HUES48 (cell line): ENCODE data around the gene PLPPR3.

ENCODE experiments used
- H3K27ac ChIP-seq: one replicate; pipeline ENCODE4 v1.7.0; 2013; ENCODE audit warnings: low read depth, low read length, inconsistent platforms
- H3K27me3 ChIP-seq: 2 replicates; pipeline ENCODE4 v1.6.1; 2013; ENCODE audit warnings: mild to moderate bottlenecking, low read length; ENCODE audit not compliant: control insufficient read depth, insufficient read depth
- H3K36me3 ChIP-seq: 2 replicates; pipeline ENCODE4 v1.6.1; 2013; ENCODE audit warnings: low read length; ENCODE audit not compliant: control insufficient read depth, insufficient read depth
- H3K4me1 ChIP-seq: 2 replicates; pipeline ENCODE4 v1.6.1; 2013; ENCODE audit warnings: mild to moderate bottlenecking, low read length; ENCODE audit not compliant: control insufficient read depth, insufficient read depth
- H3K4me3 ChIP-seq: 2 replicates; pipeline ENCODE4 v1.5.1; 2013; ENCODE audit warnings: mild to moderate bottlenecking, low read depth, low read length
- H3K9ac ChIP-seq: 2 replicates; pipeline ENCODE4 v1.6.1; 2013; ENCODE audit warnings: mild to moderate bottlenecking, low read depth, low read length, moderate library complexity
- H3K9me3 ChIP-seq: 2 replicates; pipeline ENCODE4 v1.6.1; 2013; ENCODE audit warnings: low read length; ENCODE audit not compliant: control insufficient read depth, insufficient read depth

Gene PLPPR3

DNA sequence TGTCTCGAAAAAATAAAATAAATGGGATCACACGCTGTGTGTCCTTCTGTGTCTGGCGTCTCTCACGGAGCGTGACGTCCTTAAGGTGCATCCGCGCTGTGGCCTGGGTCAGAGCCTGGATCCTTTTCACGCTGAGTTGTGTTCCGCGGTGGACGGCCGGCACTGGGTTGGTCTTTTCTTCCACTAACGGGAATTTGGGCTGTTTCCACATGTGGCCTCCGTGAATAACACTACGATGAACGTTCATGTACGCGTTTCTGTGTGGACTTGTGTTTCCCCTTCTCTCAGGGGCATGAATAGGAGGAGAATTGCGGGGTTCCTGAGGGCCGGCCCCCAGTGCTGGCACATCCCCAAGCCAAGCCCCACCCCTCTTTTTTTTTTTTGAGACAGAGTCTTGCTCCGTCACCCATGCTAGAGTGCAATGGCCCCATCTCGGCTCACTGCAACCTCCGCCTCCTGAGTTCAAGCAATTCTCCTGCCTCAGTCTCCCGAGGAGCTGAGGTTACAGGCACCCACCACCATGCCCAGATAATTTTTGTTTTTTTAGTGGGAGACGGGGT, 30.7 kb downstream of the PLPPR3 start:
- Histone ChIP-seq H3K4me3 (no peak overlapping the region), H3K27ac (no peak overlapping the region), H3K9me3 (no peaks in the 10 kb centered on the region), H3K27me3 (no peaks in the 10 kb centered on the region), H3K36me3 (no peaks in the 10 kb centered on the region; the same call in 1 of the 2 replicates), H3K4me1 (peaks cover 22% of the 10 kb centered on the region), H3K9ac (no peak overlapping the region)

GRCh38 chr19:789701-790060, 32.1 kb downstream of the PLPPR3 start:
- peak overlapping the region; percentile 62 for H3K27ac ChIP-seq

DNA sequence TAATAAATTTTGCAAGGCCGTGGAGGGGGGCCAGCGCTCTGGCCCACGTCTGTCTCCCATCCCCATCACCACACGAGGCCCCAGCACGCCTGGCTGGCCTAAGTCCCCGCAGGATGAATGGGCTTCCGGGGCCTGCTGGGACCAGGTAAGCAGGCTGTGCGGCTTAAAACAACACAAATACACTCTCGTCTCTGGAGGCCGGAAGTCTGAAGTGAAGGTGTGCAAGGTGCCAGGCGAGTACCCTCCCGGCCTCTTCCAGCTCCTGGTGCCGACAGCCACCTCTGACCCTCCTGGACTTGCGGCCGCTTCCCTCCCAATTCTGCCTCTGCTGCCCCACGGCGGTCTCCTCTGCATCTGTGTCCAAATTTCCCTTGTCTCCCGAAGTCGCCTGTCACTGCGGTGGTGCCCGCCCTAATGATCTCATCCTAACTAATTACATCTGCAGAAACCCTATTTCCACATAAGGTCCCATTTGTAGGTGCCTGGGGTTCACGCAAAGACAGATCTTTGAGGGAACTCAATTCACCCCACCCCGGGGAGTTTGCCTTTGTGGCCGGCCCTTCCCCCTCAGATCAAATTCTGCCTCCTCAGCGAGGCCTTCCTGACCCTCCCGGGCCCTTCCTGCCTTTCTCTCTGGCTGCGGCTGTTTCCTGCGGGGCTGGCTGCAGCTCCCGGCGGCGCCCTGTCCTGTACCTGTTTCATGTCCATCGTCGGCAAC, 32.6 kb downstream of the PLPPR3 start:
- Histone ChIP-seq H3K27ac (peak overlapping the region; percentile 62), H3K4me1 (peaks cover 22% of the 10 kb centered on the region), H3K4me3 (no peak overlapping the region), H3K9ac (peak overlapping the region; percentile 5; the same call in 1 of the 2 replicates), H3K9me3 (no peaks in the 10 kb centered on the region), H3K36me3 (no peaks in the 10 kb centered on the region; the same call in 1 of the 2 replicates), H3K27me3 (no peaks in the 10 kb centered on the region)

More at GRCh38 chr19:789701-790060, 32.1 kb downstream of the PLPPR3 start:
- Histone ChIP-seq H3K4me1 (peaks cover 22% of the 10 kb centered on the region), H3K27me3 (no peaks in the 10 kb centered on the region), H3K4me3 (no peak overlapping the region), H3K36me3 (no peaks in the 10 kb centered on the region; the same call in 1 of the 2 replicates), H3K9me3 (no peaks in the 10 kb centered on the region), H3K9ac (peak overlapping the region; percentile 5; the same call in 1 of the 2 replicates)

DNA sequence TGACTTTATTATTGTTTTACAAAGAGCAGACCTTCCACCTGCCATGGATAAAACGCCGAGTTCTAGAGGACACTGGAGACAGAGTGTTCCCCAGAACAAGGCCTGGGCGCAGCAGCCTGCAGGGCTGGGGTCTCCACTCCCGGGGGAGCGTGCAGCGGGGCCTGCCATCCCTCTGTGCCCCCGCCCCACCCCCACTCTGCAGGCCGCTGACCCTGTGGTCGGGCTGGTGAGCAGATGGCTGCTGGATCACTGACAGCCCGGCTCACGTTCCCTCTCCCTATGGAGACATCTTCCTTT, 33.1 kb downstream of the PLPPR3 start:
- Histone ChIP-seq H3K9me3 (no peaks in the 10 kb centered on the region), H3K27ac (peak overlapping the region; percentile 62), H3K36me3 (no peaks in the 10 kb centered on the region; the same call in 1 of the 2 replicates), H3K4me1 (peaks cover 22% of the 10 kb centered on the region), H3K27me3 (no peaks in the 10 kb centered on the region), H3K4me3 (no peak overlapping the region), H3K9ac (no peak overlapping the region)

DNA sequence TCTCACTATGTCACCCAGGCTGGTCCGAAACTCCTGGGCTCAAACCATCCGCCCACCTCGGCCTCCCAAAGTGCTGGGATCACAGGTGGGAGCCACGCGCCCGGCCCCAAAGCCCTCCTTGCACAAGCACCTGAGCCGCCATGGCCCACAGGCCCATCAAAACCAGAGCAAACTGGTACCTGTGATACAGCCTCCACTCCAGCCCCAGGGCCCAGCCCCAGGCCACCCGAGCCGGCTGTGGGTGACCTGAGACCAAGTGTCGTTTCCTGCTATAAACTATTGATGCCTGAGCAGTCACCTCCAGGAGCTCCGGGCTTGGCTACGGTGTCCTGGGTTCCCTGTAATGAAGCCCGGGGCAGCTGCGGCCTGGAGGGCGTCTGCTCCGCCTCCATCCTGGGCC, 34.2 kb downstream of the PLPPR3 start:
- peaks cover 31% of the 10 kb centered on the region for H3K4me1 ChIP-seq
- no peaks in the 10 kb centered on the region for H3K9me3 ChIP-seq
- no peaks in the 10 kb centered on the region; the same call in 1 of the 2 replicates for H3K36me3 ChIP-seq
- no peak overlapping the region for H3K27ac ChIP-seq
- no peak overlapping the region for H3K4me3 ChIP-seq
- H3K9ac ChIP-seq = no peak overlapping the region
- H3K27me3 ChIP-seq = no peaks in the 10 kb centered on the region

DNA sequence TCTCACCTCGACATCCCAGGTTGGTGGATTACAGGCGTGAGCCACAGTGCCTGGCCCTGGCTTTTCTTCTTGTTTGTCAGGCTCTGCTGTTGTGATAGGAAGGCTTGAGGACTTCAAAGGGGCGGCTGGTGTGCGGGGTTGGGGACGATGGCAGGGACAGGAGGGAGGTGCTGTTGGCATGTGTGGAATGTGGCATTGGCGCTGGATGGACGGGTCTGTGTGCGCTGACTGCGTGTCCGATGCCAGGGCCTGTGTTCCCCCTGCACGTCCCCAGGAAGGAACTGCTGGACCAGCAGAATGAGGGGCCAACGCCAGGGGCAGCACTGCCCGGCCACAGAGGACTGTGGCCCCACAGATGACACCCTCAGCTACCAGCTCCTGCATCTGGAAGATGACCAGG, 37.2 kb downstream of the PLPPR3 start:
- H3K4me1 ChIP-seq = peaks cover 28% of the 10 kb centered on the region
- no peak overlapping the region for H3K4me3 ChIP-seq
- no peaks in the 10 kb centered on the region for H3K27me3 ChIP-seq
- no peaks in the 10 kb centered on the region for H3K9me3 ChIP-seq
- no peak overlapping the region for H3K9ac ChIP-seq
- H3K36me3 ChIP-seq = no peaks in the 10 kb centered on the region; the same call in 1 of the 2 replicates
- no peak overlapping the region for H3K27ac ChIP-seq

DNA sequence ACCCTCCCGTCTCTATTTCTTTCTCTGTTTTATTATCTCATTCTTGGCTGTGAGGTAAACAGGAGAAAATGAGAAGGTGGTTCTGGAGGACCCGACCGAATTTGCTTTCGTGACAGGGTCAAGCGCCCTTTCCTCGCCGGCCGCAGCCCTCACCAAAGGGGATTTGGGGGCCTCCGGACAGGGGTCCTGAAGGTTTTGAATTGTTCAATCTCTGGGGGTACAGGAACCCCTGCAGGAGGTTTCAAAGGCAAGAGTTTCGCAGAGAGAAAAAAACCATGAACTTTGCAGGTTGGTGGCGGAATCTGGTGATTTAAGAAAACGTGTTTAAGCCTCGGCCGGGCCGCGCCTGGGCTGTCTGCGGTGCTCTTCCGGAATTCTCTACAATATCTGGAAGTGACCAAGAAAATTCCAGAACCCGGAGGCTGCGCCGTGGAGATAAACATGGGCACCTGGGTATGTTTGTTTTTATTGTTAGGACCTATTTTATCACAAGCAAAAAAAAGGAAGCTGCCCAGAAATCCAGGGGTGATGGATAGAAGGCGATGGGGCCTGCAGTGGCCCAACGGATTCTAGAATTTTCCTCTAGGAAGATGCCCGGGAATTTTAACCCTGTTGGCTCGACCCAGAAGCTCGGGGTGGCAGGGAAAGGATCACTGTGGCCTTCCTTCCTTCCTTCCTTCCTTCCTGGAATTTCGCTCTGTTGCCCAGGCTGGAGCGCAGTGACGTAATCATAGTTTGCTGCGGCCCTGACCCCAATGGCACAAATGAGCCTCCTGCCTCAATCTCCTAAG, 38.7 kb downstream of the PLPPR3 start:
- Histone ChIP-seq H3K27me3 (no peaks in the 10 kb centered on the region), H3K4me3 (peak overlapping the region; percentile 49), H3K4me1 (peaks cover 17% of the 10 kb centered on the region), H3K27ac (peak overlapping the region; percentile 91), H3K9ac (peak overlapping the region; percentile 10; the same call in 1 of the 2 replicates), H3K36me3 (no peaks in the 10 kb centered on the region; the same call in 1 of the 2 replicates), H3K9me3 (no peaks in the 10 kb centered on the region)

GRCh38 chr19:782185-782877, 39.4 kb downstream of the PLPPR3 start:
- Histone ChIP-seq H3K27me3 (no peaks in the 10 kb centered on the region), H3K27ac (peak overlapping the region; percentile 91), H3K9ac (peak overlapping the region; percentile 61), H3K4me1 (peaks cover 17% of the 10 kb centered on the region), H3K9me3 (no peaks in the 10 kb centered on the region), H3K36me3 (no peaks in the 10 kb centered on the region), H3K4me3 (peak overlapping the region; percentile 49)

DNA sequence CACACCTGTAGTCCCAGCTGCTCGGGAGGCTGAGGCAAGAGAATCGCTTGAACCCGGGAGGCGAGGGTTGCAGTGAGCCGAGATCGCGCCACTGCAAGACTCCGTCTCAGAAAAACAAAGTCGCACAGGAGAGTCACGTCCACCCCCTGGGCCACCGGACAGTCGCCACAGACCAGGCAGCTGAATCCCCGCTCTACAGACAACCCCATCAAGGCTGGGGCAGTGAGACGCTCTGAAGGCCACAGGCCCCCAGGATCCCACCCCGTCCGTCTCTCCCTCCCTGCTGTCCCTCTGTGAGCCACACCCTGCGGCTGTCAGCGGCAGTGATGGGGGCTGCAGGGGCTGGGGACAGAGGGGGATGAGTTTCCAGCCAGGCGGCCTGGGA, 40.0 kb downstream of the PLPPR3 start:
- H3K4me1 ChIP-seq = peaks cover 17% of the 10 kb centered on the region
- no peaks in the 10 kb centered on the region for H3K27me3 ChIP-seq
- peak overlapping the region; percentile 49 for H3K4me3 ChIP-seq
- H3K9me3 ChIP-seq = no peaks in the 10 kb centered on the region
- H3K27ac ChIP-seq = peak overlapping the region; percentile 91
- peak overlapping the region; percentile 61 for H3K9ac ChIP-seq
- H3K36me3 ChIP-seq = no peaks in the 10 kb centered on the region

- H3K27ac ChIP-seq = no peak overlapping the region
These were observed 40.8 kb downstream of the PLPPR3 start for GRCh38 chr19:780935-781334.

More at GRCh38 chr19:780935-781334, 40.8 kb downstream of the PLPPR3 start:
- Histone ChIP-seq H3K9me3 (no peaks in the 10 kb centered on the region), H3K4me3 (no peak overlapping the region), H3K36me3 (no peaks in the 10 kb centered on the region), H3K27me3 (no peaks in the 10 kb centered on the region), H3K9ac (no peak overlapping the region), H3K4me1 (peaks cover 17% of the 10 kb centered on the region)
